Activated CD8-positive, alpha-beta memory T cell treated with anti-CD3 and anti-CD28 coated beads, Interleukin-2, amount 50 U/mL, for 1 hour (primary cell): Measurements from ENCODE around the gene DDOST.

Experiments used
- DNase-seq: peaks from one replicate; pipeline ENCODE4 v3.0.0-alpha.2; 2020; ENCODE audit errors: extremely low read depth

Gene DDOST

DNA sequence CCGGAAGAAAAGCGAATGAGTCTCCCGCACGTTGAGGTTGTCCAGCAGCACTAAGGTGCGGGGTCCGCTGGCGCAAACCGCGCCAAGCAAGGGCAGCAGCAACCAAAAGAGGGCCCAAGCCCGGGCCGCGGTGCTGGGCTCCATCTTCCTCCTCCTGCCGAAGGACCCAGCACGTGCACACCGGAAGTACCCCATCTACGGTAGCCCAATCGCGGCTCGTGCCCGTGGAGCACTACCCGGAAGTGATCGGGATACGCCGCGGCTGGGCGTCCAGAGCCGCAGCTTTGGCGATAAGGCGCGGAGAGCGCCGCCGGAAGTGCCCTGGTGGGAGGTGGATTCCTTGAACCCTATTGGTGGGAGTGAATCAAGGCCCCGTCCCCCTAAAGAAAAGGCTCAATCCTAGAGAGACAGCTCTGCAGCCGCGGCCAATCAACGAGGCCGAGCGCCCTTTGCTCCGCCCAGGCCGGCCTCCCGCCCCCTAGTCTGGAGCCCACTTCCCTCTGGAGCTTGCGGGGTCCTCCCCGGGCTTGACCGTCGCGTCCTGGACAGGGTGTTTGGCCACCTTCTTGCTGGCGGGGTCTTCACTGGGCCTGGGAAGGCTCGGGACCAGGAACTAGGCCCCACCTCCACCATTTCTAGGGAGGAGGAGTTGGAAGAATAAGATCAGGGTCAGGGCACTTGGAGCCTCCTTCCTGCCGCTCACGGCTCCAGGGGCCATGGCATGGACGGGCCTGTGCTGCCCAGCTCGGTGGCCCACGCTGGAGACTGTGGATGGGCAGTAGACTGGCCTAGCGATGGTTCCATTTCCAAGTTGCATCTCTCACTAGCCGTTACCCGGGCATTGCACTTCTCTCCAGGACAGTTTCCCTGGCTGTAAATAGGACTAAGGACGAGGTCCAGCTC lies at the start of gene DDOST:
DDOST (minus strand) TSS at position 163 of the 903 bp plus-strand sequence; CDS start at position 144, 19 bp downstream.
- DNase-seq, result peak; percentile 86

DNA sequence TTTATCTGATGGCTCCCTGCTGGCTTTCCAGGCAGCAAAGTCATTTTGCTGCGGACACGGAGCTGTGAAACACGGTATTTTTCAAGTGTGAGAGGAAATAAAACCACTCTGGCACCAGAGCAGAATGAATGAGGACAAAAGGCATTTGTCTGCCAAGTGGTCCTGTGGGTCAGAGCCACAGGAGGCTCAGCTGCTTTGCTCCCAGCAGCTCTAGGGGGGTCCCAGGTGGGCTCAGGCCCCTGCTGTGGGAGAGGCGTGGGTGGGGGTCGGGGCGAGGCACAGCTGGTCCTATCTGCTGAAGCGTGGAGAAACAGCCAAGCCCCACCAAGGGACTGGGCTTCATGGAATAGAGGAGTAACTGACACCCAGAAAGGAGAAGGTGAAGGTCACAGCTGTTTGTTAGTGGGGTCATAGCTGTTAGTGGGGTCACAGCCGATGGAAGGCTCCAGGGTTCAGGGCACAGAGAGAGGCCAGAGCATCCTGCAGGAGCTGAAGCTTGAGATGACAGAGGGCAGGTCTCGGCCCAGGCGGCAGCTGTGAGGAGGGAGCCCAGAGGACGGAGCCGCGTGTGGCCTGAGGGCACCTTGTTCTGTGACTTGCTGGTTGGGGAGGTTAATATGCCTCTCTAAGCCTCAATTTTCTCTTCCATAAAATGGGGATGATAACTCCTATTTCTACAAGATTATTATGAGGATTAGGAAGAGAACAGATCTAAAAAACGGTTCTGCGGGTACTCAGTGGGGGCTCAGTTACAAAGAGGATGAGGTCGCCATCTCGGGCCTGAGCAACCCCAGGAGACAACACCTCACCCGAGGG lies 49.5 kb upstream of the DDOST start:
- no peak for DNase-seq

DNA sequence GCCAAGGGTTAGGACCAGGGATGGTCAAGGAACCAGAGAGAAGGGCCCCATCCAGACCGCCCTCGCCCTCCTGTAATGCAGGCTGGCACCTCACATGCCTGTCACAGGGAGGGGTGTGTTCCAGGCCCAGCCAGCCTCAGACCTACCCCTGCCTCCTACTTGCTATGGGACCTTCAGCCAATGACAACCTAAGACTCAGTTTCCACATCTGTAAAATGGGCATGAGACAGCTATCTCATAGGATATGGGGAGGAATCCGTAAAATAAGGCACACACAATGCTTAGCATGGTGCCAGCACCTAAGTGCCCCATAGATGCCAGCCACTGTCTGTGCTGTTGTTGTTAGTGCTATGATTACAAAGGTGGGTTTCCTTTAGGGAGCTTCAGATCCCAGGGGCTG lies 48.7 kb upstream of the DDOST start:
- DNase-seq, result no peak

- DNase-seq, result no peak
These were observed 47.7 kb upstream of the DDOST start for GRCh38 chr1:20708891-20709290.

- DNase-seq, result no peak
These were observed 46.9 kb upstream of the DDOST start for GRCh38 chr1:20708057-20708456.

GRCh38 chr1:20706841-20707240 lies 45.7 kb upstream of the DDOST start:
- no peak for DNase-seq

DNA sequence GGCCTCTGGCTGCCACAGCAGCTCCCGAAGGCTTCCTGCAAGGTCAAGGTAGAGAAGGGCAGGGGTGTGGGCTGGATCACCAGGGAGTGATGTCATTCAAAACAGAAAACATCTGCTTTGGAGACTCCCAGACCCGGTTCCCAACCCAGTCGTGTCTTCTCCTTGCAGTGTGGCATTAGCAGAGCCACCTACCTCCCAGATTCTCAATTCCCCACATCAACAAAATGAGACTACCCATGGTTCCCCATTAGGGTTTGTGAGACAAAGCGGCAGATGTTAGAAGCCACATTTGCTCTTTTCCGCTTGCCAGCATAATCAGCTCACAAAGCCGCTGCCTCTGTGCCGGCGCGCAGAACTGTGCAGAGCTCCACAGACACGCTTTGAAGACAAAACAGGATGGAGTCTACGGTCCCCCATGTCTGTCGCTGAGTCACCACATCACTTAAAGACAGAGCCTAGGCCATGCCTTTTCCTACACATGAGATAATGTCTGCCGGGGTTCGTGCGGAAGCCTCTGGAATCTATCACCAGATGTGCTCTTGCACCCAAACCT lies 44.1 kb upstream of the DDOST start:
- no peak for DNase-seq

DNA sequence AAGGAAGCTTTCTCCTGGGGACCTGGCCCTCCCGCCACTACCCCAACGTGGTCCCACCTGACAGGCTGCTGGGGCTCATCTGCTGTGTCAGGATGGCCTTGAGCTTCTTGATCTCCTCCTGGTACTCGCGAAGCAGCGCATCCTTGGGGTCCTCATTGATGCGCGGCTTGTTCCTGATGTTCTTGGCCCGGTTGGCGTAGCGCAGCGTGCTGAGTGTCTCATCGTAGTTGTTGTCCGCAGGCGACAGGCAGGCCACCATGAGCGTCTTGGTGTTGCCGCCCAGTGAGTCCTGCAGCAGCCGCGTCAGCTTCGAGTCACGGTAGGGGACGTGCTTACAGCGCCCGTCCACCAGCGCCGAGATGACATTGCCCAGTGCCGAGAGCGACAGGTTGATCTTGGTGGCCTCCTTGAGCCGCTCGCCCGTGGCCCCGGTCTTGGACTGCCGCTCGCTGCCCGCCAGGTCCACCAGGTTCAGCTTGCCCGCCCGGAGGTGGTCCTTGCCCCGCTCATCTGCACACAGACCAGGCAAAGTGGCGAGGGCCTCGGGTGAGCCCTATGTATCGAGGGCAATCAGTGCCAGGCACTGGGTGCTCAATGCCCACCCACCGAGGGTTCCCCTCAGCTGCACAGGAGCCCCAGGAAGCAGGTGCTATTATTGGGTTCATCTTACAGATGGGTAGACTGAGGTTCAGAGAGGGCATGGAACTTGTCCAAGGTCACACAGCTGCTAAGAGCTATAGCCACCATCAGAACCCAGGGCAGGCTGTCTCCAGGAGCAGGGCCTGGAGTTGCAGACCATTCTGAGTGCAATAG lies 43.4 kb upstream of the DDOST start:
- no peak for DNase-seq

GRCh38 chr1:20703124-20703756 lies 42.1 kb upstream of the DDOST start:
- DNase-seq, result no peak

GRCh38 chr1:20702416-20702815 lies 41.2 kb upstream of the DDOST start:
- DNase-seq, result no peak

DNA sequence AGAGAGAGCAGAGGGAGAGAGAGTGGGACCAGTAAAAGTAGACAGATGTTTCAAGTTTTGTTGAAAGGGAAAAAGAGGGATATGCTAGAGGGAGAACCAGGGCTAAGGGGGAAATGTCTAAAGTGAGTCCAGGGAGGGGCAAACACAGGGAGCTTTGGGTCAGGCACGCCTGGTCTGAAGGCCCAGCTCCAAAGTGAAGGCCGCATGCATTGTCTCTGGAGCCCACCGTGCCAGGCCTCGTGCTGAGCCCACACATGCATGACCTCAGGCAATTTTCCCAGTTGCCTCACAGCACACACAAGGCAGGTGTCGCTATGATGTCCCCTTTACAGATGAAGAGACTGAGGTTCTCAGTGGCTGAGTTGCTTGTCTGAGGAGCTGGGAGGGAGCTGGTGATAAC lies 40.7 kb upstream of the DDOST start:
- no peak for DNase-seq

DNA sequence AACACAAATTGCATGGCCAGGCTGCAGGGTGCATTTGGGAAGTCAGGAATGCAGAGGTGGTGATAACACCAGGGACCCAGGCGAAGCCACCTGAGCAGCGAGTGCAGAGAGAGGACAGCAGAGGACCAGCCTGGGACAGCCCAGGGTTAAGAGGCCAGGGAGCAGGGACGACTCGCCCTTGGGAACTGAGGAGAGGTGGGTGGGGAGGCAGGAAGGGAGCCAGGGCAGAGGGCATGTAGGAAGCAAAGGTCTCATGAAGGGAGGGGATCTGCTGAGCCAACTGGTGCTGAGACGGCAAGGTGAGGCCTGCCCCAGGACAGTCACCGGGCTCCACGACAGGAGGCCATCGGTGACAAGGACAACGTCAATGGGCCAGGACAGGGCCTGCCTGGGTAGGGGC lies 40.3 kb upstream of the DDOST start:
- DNase-seq, result no peak

- no peak for DNase-seq
These were observed 39.6 kb upstream of the DDOST start for GRCh38 chr1:20700636-20701215.

DNA sequence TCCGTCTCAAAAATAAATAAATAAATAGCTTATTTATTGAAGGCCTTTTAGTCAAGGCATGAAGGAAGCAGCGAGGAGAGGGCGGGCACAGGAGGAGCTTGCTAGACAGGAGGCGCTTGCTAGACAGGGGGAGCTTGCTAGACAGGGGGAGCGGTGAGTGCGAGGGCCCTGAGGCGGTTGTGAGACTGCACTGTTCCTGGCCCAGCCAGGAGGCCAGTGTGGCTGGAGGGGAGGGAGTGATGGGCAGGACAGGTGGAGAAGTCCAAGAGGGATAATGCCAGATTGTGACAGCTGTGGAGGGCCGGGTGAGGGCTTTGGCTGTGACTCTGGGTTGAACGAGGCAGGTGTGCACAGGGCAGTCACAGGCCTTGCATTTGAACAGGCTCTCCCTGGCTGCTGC lies 38.4 kb upstream of the DDOST start:
- DNase-seq, result no peak

DNA sequence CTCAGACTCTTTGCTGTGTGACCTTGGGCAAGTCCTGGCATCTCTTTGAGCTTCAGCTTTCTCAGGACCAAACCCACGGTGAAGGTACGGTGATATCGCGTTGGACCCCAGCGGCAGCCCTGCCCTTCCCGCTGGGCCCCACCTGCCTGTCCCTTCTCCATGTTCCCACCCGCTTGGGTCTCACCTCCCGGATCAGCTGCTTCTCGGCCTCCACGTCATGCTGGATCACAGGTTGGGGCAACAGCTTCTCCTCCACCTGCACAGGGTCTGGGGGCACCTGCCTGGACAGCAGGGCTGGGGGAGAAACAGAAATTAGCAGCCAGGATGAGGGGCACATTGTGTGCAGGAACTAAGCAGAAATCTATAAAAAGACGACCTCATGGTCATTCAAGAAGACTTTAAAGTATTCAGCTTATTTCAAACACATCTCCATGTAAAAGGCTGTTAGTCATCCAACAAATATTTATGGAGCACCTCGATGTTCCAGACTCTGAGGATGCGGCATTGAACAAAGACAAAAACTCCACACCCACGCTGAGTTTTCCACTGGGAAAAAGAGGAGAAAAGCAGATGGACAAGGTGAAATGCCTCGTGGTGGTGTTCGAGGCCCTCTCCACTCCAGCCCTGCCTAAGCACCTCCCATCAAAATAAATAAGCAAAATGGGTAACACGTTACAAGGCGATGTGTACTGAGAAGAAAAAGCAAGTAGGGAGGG lies 37.2 kb upstream of the DDOST start:
- DNase-seq, result no peak

DNA sequence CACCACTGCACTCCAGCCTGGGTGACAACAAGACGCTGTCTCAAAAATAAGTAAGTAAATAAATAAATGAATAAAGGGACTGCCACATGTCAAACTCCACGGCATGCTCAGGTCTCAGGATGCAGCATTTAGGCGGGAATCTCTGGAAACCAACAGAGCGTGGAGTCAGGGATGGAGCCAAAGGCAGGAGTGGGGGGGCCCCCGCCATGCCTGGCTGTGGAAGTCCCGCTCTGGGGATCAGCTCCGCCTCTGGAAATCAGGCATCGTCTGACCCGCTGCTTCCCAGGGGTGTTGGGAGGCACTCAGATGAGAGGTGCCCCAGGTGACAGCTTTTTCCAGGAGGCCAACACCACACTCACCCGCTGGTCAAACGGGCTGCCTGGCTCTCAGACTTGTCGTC lies 36.4 kb upstream of the DDOST start:
- no peak for DNase-seq

GRCh38 chr1:20696397-20697333 lies 35.5 kb upstream of the DDOST start:
- peak; percentile 20 for DNase-seq

- DNase-seq, result no peak
These were observed 34.3 kb upstream of the DDOST start for GRCh38 chr1:20695515-20695914.

GRCh38 chr1:20693623-20694022 lies 32.5 kb upstream of the DDOST start:
- no peak for DNase-seq
